Rectal smooth muscle tissue (tissue), 1 donor: ENCODE measurements around the gene KRT2.

Source experiments
- H3K27ac ChIP-seq: one replicate; pipeline ENCODE4 v1.7.0; 2013; ENCODE audit warnings: low read depth, low read length, inconsistent platforms
- H3K27me3 ChIP-seq: one replicate; pipeline ENCODE4 v1.7.0; 2013; ENCODE audit warnings: low read length; ENCODE audit not compliant: control insufficient read depth, insufficient read depth
- H3K36me3 ChIP-seq: one replicate; pipeline ENCODE4 v1.7.0; 2013; ENCODE audit warnings: low read length; ENCODE audit not compliant: control insufficient read depth, insufficient read depth
- H3K4me1 ChIP-seq: one replicate; pipeline ENCODE4 v1.7.0; 2013; ENCODE audit warnings: low read length; ENCODE audit not compliant: control insufficient read depth, insufficient read depth
- H3K4me3 ChIP-seq: one replicate; pipeline ENCODE4 v1.7.0; 2013; ENCODE audit warnings: low read length
- H3K9ac ChIP-seq: one replicate; pipeline ENCODE4 v1.7.0; 2013; ENCODE audit warnings: low read length

Gene KRT2

DNA sequence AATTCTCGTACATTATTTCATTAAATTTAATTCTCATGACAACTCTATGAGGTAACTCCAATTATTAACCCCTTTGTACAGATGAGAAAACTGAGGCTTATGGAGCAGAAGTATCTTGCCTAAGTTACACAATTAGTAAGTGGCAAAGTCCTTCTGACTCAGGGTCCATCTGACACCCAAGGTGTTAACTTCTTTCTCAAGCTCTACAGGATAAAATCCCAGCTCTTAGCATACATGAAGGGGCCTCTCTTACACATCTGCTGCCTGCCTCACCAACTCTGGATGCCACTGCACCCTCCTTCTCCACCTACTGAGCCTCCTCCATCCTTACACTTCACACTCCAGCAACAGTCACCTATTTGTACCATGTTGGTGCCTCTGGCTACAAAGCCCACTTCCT, 46.5 kb downstream of the KRT2 start:
- H3K9ac ChIP-seq = no peak overlapping the region
- H3K27ac ChIP-seq = no peak overlapping the region
- H3K36me3 ChIP-seq = no peaks in the 10 kb centered on the region
- no peak overlapping the region for H3K4me3 ChIP-seq
- no peaks in the 10 kb centered on the region for H3K4me1 ChIP-seq
- H3K27me3 ChIP-seq = peaks cover 7% of the 10 kb centered on the region

DNA sequence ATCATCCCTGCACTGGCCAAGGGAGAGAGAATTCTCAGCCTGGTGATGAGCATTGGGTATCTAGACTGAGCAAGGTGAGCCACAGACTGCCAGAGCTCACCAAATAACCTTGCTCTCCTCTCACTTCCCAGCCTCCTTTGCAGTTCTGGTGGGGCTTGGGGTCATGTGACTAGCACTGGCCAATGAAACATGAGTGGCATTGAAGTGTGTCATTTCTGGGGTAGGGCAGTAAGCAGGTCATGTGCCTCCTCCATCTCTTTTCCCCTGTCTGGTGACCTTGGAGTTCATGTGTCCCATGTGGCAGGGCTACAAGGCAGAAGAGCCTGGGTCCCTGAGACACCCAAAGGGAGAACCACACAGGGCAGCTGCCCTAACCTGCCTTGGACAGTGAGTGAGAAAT, 47.2 kb downstream of the KRT2 start:
- Histone ChIP-seq H3K27ac (no peak overlapping the region), H3K27me3 (peaks cover 7% of the 10 kb centered on the region), H3K4me3 (no peak overlapping the region), H3K4me1 (no peaks in the 10 kb centered on the region), H3K9ac (no peak overlapping the region), H3K36me3 (no peaks in the 10 kb centered on the region)

DNA sequence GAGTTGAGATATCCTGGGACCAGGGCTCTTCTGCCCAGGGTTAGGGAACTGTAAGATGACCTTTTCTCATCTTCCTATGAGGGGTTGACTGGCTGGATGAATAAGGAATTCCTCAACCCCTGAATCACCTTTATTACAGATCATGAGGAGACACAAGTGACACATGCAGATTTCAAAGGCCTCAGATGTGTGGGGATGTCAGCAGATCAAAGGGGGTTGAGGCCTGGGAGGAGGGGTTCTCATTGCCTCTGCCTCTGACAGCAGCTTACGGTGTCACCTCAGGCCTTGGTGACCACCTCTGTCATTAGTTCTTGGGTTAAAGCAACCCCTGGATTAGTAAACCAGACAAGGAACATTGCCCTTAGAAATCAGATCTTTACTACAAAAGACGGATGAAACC, 48.7 kb downstream of the KRT2 start:
- Histone ChIP-seq H3K27me3 (peaks cover 7% of the 10 kb centered on the region), H3K9ac (no peak overlapping the region), H3K27ac (no peak overlapping the region), H3K4me1 (no peaks in the 10 kb centered on the region), H3K36me3 (no peaks in the 10 kb centered on the region), H3K4me3 (no peak overlapping the region)

DNA sequence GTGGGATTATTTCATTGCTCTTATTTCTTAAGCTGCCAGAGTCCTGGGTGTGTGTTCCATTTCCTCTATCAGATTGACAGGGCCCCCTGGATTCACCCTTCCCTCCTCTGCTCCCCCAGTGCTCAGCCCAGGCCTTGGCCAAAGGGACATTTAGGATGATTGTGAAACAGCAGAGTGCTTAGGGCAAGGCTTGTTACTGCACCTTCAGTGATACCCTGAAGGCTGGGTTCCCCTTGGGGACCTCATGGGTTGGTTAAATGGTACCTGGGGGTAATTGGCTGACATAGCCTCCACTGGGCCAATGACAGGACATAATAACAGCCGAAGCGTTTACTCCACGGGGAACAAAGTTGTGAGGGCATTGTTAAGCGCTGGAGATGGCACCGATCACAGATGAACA, 49.5 kb downstream of the KRT2 start:
- Histone ChIP-seq H3K27me3 (peaks cover 7% of the 10 kb centered on the region), H3K9ac (no peak overlapping the region), H3K4me1 (no peaks in the 10 kb centered on the region), H3K36me3 (no peaks in the 10 kb centered on the region), H3K4me3 (no peak overlapping the region), H3K27ac (no peak overlapping the region)

DNA sequence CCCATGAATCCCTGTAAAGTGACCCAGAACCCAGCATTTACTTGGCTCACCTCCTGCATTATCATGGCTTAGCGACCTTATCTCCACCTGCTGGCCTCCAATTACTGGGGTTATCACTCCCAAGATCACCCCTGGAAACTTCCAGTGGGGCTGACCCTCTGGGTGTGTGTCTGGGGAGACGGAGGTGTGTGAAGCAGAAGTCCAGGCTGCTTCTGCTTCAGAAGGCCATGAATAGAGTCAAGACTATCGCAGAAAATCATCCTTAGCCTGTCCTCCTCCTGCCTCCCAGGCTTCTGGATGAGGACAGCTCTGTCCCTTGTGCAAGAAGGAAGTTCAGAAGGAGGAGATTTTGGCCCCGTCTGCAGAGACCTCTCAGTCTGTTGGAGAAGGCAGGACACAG, 50.3 kb downstream of the KRT2 start:
- Histone ChIP-seq H3K4me3 (no peak overlapping the region), H3K36me3 (no peaks in the 10 kb centered on the region), H3K9ac (no peak overlapping the region), H3K4me1 (no peaks in the 10 kb centered on the region), H3K27me3 (peaks cover 7% of the 10 kb centered on the region), H3K27ac (no peak overlapping the region)

DNA sequence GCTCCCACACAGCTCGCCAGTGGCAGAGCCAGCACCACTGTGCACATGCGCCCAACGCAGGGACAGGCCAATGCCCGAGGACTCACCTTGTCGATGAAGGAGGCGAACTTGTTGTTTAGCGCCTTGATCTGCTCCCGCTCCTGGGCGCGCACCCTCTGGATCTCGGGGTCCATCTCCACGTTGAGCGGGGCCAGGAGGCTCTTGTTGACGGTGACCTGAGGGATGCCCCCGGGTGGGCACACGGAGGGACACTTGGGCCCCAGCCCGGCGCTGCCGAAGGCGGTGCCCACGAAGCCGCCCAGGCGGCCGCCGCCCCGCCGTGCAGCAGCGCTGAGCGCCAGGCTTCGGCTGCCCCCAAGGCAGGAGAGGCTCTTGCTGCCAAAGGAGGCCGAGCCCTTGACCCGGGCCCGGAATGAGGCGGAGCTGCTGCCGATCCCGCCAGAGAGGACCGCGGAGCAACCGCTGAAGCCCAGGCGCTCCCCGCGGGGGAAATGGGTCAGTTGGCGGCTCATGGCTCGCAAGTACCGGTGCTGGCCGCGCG, 51.0 kb downstream of the KRT2 start, which contains the start of gene KRT72:
KRT72 (minus strand) TSS at position 523 of the 541 bp plus-strand sequence; CDS start at position 512, 11 bp downstream.
- no peak within 1 kb of the TSS for H3K4me3 ChIP-seq
- H3K4me1 ChIP-seq = no peaks in the 10 kb centered on the region
- H3K36me3 ChIP-seq = no peaks in the 10 kb centered on the region
- no peak within 1 kb of the TSS for H3K9ac ChIP-seq
- peaks cover 7% of the 10 kb centered on the region for H3K27me3 ChIP-seq
- no peak within 1 kb of the TSS for H3K27ac ChIP-seq

DNA sequence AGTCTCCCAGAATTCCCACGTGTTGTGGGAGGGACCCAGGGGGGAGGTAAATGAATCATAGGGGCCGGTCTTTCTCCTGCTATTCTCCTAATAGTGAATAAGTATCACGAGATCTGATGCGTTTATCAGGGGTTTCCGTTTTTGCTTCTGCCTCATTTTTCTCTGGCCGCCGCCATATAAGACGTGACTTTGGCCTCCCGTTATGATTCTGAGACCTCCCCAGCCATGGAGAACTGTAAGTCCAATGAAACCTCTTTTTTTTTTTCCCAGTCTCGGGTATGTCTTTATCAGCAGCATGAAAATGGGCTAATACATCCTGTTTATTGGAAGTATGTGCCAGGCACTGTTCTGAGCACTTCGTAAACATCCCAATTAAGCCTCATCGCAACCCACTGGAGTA, 51.5 kb downstream of the KRT2 start:
- H3K27ac ChIP-seq = no peak overlapping the region
- no peak overlapping the region for H3K4me3 ChIP-seq
- H3K9ac ChIP-seq = no peak overlapping the region
- peaks cover 7% of the 10 kb centered on the region for H3K27me3 ChIP-seq
- H3K36me3 ChIP-seq = no peaks in the 10 kb centered on the region
- no peaks in the 10 kb centered on the region for H3K4me1 ChIP-seq

DNA sequence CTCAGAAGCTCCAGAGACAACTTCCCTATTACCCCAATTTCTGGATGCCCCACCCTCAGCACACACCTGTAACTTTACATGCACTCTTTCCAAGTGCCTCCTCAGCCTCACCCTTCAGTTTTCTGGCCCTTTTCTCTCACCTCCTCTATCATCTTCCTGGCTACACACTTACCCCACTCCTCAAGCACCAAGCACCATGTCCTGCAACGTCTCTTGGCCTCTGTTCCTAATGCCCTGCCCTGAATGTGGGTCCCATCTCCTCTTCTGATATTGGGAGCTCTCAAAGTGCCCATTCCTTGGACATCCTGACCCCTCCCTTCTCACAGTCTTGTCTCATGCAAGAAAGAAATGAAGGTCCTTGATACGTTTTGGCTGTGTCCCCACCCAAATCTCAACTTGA, 51.9 kb downstream of the KRT2 start:
- Histone ChIP-seq H3K27me3 (peaks cover 7% of the 10 kb centered on the region), H3K27ac (no peak overlapping the region), H3K4me3 (no peak overlapping the region), H3K4me1 (no peaks in the 10 kb centered on the region), H3K9ac (no peak overlapping the region), H3K36me3 (no peaks in the 10 kb centered on the region)

DNA sequence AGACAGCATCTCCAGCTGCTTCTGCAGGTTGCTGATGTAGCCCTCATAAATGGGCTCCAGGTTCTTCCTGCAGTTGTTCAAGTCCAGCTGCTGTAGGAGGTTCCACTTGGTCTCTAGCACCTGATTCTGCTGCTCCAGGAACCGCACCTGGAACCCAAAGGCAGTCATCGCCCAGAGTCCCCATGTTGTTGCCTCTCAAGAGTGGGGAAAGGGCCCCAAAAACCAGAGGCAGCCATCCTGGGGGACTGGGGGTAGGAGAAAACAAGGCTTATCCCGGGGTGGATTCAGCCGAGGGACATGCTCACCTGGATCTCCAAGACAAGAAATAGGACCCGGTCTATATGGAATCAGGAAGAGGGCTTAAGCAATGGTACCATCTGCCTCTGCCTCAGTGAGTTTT, 53.0 kb downstream of the KRT2 start:
- no peaks in the 10 kb centered on the region for H3K4me1 ChIP-seq
- H3K27ac ChIP-seq = no peak overlapping the region
- no peak overlapping the region for H3K9ac ChIP-seq
- no peaks in the 10 kb centered on the region for H3K36me3 ChIP-seq
- peaks cover 7% of the 10 kb centered on the region for H3K27me3 ChIP-seq
- H3K4me3 ChIP-seq = no peak overlapping the region
